ENCODE data around the gene POU1F1.

POU1F1 gene

DNA sequence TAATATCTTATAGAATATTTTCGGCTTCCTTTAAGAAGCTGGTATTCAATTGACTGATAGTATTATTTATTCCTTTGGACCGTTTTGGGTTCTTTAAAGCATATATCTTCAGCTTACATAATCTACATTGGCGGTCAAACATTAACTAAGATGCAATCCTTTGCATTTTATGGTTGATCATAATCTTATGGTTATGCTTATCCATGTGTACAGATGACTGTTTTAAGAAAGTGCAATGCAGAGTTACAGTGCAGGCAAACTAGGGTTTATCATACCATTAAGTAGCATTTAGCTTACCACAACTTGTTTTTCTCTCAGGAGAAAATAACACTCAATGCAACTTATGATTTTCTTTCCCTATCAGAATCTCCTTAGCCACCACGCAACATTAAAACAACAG, 41.4 kb upstream of the POU1F1 start:
- H3K79me2 ChIP-seq (ENCODE audit: low read length): no peaks in the 10 kb centered on the region
- H4K20me1 ChIP-seq (ENCODE audit: insufficient read depth, low read length): no peaks in the 10 kb centered on the region
- no peak overlapping the region for H2AFZ ChIP-seq (ENCODE audit: low read depth, low read length)
- no peaks in the 10 kb centered on the region for H3K4me1 ChIP-seq (ENCODE audit: low read length)
- H3K4me3 ChIP-seq (ENCODE audit: low read length): no peak overlapping the region
- H3K9me3 ChIP-seq (ENCODE audit: insufficient read depth, low read length): no peaks in the 10 kb centered on the region
- no peak overlapping the region for H3K27ac ChIP-seq (ENCODE audit: low read length)
- H3K9ac ChIP-seq (ENCODE audit: low read length): no peak overlapping the region
- H3K4me2 ChIP-seq (ENCODE audit: low read length): no peak overlapping the region
- H3K27me3 ChIP-seq (ENCODE audit: low read depth, low read length): no peaks in the 10 kb centered on the region
- H3K36me3 ChIP-seq (replicated peaks; ENCODE audit: low read depth, low read length): no peaks in the 10 kb centered on the region
- TF ChIP-seq, protein P1, sequence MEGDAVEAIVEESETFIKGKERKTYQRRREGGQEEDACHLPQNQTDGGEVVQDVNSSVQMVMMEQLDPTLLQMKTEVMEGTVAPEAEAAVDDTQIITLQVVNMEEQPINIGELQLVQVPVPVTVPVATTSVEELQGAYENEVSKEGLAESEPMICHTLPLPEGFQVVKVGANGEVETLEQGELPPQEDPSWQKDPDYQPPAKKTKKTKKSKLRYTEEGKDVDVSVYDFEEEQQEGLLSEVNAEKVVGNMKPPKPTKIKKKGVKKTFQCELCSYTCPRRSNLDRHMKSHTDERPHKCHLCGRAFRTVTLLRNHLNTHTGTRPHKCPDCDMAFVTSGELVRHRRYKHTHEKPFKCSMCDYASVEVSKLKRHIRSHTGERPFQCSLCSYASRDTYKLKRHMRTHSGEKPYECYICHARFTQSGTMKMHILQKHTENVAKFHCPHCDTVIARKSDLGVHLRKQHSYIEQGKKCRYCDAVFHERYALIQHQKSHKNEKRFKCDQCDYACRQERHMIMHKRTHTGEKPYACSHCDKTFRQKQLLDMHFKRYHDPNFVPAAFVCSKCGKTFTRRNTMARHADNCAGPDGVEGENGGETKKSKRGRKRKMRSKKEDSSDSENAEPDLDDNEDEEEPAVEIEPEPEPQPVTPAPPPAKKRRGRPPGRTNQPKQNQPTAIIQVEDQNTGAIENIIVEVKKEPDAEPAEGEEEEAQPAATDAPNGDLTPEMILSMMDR (IDR thresholded peaks at IDR 0.05; ENCODE audit: low read depth, low read length): no peak
- no peak for TF ChIP-seq EZH2phosphoT487 (IDR thresholded peaks at IDR 0.05; ENCODE audit: low read depth)

DNA sequence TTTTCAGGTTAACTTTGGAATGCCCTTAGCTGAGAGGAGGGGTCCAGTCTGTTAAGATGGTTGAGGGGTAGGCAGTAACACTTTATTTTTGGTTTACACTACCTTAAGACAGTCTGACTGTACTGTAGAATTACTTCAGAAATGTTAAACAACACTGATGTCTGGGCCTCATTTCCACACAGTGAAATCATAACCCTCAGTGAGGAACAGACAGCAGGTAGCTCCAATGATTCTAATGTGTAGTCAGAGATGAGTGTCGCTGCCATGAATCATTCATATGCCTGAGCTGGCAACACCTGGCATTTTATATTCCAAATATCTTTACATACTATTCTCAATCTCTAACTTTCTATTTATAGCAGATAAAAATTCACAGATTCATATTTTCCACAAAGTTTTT, 37.3 kb upstream of the POU1F1 start:
- no peaks in the 10 kb centered on the region for H4K20me1 ChIP-seq (ENCODE audit: insufficient read depth, low read length)
- no peaks in the 10 kb centered on the region for H3K36me3 ChIP-seq (replicated peaks; ENCODE audit: low read depth, low read length)
- H3K27me3 ChIP-seq (ENCODE audit: low read depth, low read length): no peaks in the 10 kb centered on the region
- H3K27ac ChIP-seq (ENCODE audit: low read length): no peak overlapping the region
- no peaks in the 10 kb centered on the region for H3K9me3 ChIP-seq (ENCODE audit: insufficient read depth, low read length)
- H3K9ac ChIP-seq (ENCODE audit: low read length): no peak overlapping the region
- H3K4me2 ChIP-seq (ENCODE audit: low read length): no peak overlapping the region
- H3K79me2 ChIP-seq (ENCODE audit: low read length): no peaks in the 10 kb centered on the region
- TF ChIP-seq EZH2phosphoT487 (IDR thresholded peaks at IDR 0.05; ENCODE audit: low read depth): no peak
- TF ChIP-seq, protein P1 (IDR thresholded peaks at IDR 0.05; ENCODE audit: low read depth, low read length): no peak
- H2AFZ ChIP-seq (ENCODE audit: low read depth, low read length): no peak overlapping the region
- no peaks in the 10 kb centered on the region for H3K4me1 ChIP-seq (ENCODE audit: low read length)
- no peak overlapping the region for H3K4me3 ChIP-seq (ENCODE audit: low read length)

DNA sequence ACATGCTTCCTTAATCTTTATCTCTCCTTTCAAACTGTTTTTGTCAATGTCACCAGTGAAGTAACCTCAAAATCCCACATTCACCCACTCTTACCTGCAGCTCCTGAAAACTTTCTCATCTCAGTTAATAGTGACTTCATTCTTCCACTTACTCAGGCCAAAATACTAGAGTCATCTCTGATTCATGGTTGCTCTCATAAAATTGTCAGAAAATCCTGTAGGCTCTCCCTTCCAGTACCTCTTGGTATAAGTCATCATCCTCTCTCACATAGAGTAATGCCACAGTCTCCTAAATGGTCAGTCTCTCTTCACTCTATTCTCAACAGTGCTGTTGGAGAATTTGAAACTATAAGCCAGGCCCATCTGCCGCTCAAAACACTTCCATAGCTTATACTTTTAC, 34.9 kb upstream of the POU1F1 start:
- Histone ChIP-seq H3K4me2 (ENCODE audit: low read length) (no peak overlapping the region), H2AFZ (ENCODE audit: low read depth, low read length) (no peak overlapping the region; the same call in 1 of the 2 replicates), H4K20me1 (ENCODE audit: insufficient read depth, low read length) (no peaks in the 10 kb centered on the region), H3K4me3 (ENCODE audit: low read length) (no peak overlapping the region), H3K9ac (ENCODE audit: low read length) (no peak overlapping the region), H3K36me3 (replicated peaks; ENCODE audit: low read depth, low read length) (no peaks in the 10 kb centered on the region), H3K4me1 (ENCODE audit: low read length) (no peaks in the 10 kb centered on the region), H3K27ac (ENCODE audit: low read length) (no peak overlapping the region), H3K9me3 (ENCODE audit: insufficient read depth, low read length) (no peaks in the 10 kb centered on the region), H3K79me2 (ENCODE audit: low read length) (no peaks in the 10 kb centered on the region), H3K27me3 (ENCODE audit: low read depth, low read length) (no peaks in the 10 kb centered on the region)
- TF ChIP-seq, protein P1 (IDR thresholded peaks at IDR 0.05; ENCODE audit: low read depth, low read length): no peak
- no peak for TF ChIP-seq EZH2phosphoT487 (IDR thresholded peaks at IDR 0.05; ENCODE audit: low read depth)

DNA sequence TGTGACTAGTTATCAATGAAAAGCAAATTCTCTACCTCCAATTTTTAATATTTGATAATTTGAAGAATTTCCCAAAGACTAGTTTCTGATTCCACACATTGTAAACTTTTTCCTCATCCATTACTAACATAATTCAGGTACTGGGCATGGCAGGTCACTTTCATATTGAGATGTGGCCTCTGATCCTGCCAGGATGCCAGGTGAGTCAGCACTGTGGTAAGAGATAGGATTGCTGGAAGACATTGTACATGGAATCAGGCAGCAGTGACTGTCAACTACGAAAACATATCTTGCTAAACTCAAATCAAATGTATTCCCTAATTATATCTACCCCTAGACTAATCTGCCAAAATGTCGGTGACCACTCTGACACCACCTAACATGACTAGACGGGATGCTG, 33.2 kb upstream of the POU1F1 start:
- TF ChIP-seq, protein P1 (IDR thresholded peaks at IDR 0.05; ENCODE audit: low read depth, low read length): no peak
- no peak for TF ChIP-seq EZH2phosphoT487 (IDR thresholded peaks at IDR 0.05; ENCODE audit: low read depth)
- Histone ChIP-seq H3K79me2 (ENCODE audit: low read length) (no peaks in the 10 kb centered on the region), H3K36me3 (replicated peaks; ENCODE audit: low read depth, low read length) (no peaks in the 10 kb centered on the region), H3K27ac (ENCODE audit: low read length) (no peak overlapping the region), H3K4me2 (ENCODE audit: low read length) (no peak overlapping the region), H4K20me1 (ENCODE audit: insufficient read depth, low read length) (no peaks in the 10 kb centered on the region), H2AFZ (ENCODE audit: low read depth, low read length) (no peak overlapping the region), H3K4me3 (ENCODE audit: low read length) (no peak overlapping the region), H3K27me3 (ENCODE audit: low read depth, low read length) (no peaks in the 10 kb centered on the region), H3K9me3 (ENCODE audit: insufficient read depth, low read length) (no peaks in the 10 kb centered on the region), H3K9ac (ENCODE audit: low read length) (no peak overlapping the region), H3K4me1 (ENCODE audit: low read length) (no peaks in the 10 kb centered on the region)
